K562 treated with DMSO at 1 percent for 12 hours (cell line): Measurements from ENCODE around the gene OXCT2. TPM values are rescaled to one million over a fixed set of nuclear protein-coding genes. Genes with fewer than 3 reads are reported as not detected.

Experiments
- total RNA-seq: library from RNA; unstranded; fragments of 300-600 nt; gene quantifications from 2 replicates; pipeline ENCODE4 v1.2.3, GENCODE V29; 2022; ENCODE audit not compliant: insufficient read depth

Gene OXCT2
- total RNA-seq: 0.63 and 2.0 TPM in 2 replicates

GRCh38 chr1:39771022-39771532 lies at the start of gene OXCT2:
Gene OXCT2 (minus strand): TSS chr1:39771348. CDS start chr1:39771255, 93 bp downstream.

GRCh38 chr1:39788758-39789570 lies 17.8 kb upstream of the OXCT2 start, which contains the start of gene BMP8B:
Gene BMP8B (minus strand): TSS chr1:39788865. CDS start chr1:39788485, 380 bp downstream.

GRCh38 chr1:39738622-39739366 lies 32.4 kb downstream of the OXCT2 start, which contains the start of gene PPIE:
Gene PPIE (plus strand): TSS chr1:39738882. CDS start chr1:39738901, 19 bp downstream.

Other genes starting within 250 kb of the OXCT2 start
- gene PABPC4, start 194.6 kb downstream of the OXCT2 start, total RNA-seq: 98.1 and 191 TPM in 2 replicates
- 0.69 and 2.0 TPM in 2 replicates for gene HEYL, start 131.7 kb downstream of the OXCT2 start, total RNA-seq
- not detected in 2 replicates for gene NT5C1A, start 99.2 kb downstream of the OXCT2 start, total RNA-seq
- gene HPCAL4, start 79.9 kb downstream of the OXCT2 start, total RNA-seq: not detected in 2 replicates
- gene PPIE, start 32.5 kb downstream of the OXCT2 start, total RNA-seq: 115 and 122 TPM in 2 replicates
- 0.41 and 1.7 TPM in 2 replicates for gene BMP8B, start 17.5 kb upstream of the OXCT2 start, total RNA-seq
- 21.1 and 36.2 TPM in 2 replicates for gene TRIT1, start 112.2 kb upstream of the OXCT2 start, total RNA-seq
- 10.6 and 20.4 TPM in 2 replicates for gene MYCL, start 130.6 kb upstream of the OXCT2 start, total RNA-seq
- not detected in 2 replicates for gene MFSD2A, start 183.8 kb upstream of the OXCT2 start, total RNA-seq